GM21526 (cell line): ENCODE data around the gene SPATA31D3.
"Not testable (repeated sequence)": the region's sequence is repeated elsewhere in the genome, so short reads cannot be mapped to it uniquely, and the experiment has no call there.

ENCODE experiments used
- ATAC-seq: cut with Tn5 transposase; IDR thresholded peaks from one replicate; pipeline ENCODE4 v1.9.1; 2021; ENCODE audit warnings: moderate library complexity; ENCODE audit not compliant: unreplicated experiment, low FRiP score

The SPATA31D3 gene

DNA sequence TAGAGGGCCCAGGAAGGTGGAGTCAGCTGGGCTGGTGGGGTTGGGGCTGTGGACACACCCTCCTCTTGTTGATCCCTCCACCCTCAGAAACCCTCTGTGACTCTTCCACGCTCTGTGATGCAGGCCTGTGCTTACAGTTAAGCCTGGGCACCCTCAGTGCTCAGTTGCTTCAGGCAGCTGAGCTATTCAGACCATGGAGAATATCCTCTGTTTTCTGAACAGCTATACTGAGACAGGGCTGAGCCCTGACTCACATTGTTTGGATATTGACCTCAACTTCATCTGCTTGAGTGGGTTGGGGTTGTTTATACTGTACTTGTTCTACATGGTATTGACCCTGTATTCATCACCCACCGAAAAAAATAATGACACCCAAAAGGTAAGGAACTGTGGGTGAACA, at the start of gene SPATA31D3:
Gene SPATA31D3, plus strand, starts transcription at position 108 of the 400 bp plus-strand sequence. Its CDS starts 86 bp downstream, at position 194.
- not testable (repeated sequence) for ATAC-seq

DNA sequence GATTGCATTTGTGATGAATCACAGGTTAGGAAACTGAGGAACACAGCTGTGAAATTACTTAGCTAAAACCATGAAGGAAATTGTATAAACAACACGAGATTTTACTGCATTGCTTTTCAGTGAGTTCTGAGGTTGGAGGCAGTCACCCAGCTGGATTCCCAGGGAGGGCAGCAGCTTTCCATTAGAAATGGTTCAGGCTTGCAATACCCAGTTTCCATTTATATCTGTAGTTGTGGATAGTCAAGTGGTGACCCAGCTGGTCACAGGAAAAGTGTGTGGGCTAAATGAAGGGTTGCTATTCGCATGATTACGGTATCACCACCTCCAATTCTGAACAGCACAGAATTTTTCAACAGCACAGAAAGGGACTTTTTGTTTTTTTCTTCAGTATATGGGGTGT, 49.4 kb upstream of the SPATA31D3 start:
- ATAC-seq, result no peak

DNA sequence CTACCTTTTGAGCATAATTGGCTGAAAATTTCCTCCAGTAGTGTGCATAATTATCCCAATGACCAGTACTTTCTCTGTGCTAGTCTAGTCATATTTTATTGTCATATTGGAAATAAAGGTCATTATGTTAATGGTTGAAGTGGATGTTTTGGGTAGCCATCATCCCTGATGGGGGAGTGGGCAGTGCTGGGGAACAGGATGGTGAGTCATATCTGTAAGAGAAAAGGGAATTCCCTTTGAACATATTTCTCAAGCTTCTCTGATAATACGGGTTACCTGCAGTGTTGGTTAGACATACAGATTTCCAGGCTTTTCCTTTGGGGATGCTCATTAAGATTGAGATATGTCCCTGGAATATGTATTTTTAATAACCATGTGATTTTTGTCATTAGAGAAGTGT, 48.4 kb upstream of the SPATA31D3 start:
- no peak for ATAC-seq

DNA sequence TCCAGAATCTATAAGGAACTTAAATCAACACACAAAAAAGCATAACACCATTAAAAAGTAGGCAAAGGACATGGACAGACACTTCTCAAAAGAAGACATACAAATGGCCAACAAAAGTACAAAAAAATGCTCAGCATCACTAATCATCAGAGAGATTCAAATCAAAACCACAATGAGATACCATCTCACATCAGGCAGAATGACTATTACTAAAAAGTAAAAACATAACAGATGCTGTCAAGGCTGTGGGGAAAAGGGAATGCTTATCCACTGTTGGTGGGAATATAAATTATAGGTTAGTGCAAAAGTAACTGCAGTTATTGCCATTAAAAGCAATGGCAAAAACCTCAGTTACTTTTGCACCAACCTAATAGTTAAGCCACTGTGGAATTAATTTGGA, 47.2 kb upstream of the SPATA31D3 start:
- ATAC-seq, result no peak

DNA sequence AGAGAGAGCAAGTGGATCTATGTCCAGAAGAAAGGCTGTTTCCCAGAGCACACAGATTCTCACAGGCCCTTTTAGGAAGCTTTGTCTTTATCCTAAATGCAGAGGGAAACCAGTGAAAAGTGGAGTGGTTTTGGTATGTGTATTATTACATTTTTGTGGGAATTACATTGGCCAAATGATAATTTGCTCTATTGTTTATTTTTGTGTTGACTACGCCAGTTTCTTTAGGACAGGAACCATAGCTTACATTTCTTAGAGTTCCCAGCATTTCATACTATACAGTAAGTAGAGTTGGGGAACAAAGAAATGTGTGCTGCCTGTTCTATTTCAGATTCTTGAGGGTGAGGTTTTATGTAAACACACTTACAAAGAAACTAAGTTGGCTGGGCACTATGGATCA, 44.4 kb upstream of the SPATA31D3 start:
- no peak for ATAC-seq

DNA sequence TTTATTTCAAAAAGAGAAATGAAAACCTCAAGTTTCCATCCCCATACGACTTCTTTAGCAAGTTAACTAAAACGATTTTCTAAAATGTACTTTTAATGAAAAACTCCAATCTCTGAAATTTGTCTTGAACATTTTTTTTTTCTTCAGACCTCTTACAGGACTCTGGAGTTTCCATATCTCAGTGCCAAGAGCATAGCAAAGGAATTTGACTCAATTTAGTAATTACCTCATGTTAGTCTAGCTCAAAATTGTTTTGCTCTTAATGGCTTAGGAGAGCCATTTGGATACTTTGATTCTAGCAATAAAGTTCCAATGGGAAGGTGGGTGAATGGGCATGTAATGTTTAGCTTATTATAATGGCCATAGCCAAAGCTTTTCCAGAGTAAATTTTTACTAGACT, 41.1 kb upstream of the SPATA31D3 start:
- no peak for ATAC-seq

DNA sequence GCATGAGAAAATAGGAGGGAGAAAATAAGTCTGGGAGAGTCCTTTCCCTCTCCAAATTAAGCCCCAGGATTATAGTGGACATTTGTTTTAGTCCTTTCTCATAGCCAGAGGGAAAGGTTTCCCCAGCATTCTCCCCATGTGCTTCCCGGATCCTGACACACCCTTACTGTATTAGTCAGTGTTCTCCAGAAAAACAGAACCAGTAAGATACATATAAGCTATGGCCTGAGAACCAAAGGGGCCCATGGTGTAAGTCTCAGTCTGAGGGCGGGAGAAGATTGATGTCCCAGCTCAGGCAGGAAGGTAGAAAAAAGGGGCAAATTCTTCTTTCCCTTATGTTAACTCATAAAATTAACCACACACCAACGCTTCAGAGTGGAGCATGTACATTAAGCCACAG, 40.7 kb upstream of the SPATA31D3 start:
- ATAC-seq, result no peak

DNA sequence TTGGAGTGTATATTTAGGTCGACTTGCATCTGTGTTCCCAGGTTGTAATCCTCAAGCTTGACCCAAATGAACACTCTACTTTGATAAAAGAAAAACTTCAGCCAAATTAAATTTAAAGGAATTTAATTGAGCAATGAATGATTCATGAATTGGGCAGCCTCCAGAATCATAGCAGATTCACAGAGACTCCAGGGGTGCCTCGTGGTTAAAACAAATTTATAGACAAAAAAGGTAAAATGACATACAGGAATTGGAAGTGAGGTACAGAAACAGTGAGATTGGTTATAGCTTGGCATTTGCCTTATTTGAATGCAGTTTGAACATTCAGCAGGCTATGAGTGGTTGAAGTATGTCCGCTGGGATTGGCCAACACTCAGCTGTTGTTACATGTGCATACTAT, 36.6 kb upstream of the SPATA31D3 start:
- ATAC-seq, result no peak

DNA sequence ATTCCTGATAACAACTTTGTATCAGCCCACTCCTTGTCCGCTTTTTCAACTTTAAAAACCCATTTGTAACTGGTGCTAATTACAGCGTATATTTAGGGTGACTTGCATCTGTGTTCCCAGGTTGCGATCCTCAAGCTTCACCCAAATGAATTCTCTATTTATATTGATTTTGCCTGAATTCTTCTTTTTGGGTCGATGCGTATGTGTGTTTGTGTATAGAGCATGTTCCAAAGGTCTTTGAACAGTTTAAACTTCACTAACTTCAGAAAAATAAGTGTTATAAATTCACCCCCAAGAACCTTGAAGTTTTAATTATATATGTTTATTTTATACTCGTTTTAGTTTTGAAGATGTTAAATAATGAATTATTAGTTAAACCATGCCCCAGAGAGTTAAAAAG, 31.2 kb upstream of the SPATA31D3 start:
- ATAC-seq, result no peak

DNA sequence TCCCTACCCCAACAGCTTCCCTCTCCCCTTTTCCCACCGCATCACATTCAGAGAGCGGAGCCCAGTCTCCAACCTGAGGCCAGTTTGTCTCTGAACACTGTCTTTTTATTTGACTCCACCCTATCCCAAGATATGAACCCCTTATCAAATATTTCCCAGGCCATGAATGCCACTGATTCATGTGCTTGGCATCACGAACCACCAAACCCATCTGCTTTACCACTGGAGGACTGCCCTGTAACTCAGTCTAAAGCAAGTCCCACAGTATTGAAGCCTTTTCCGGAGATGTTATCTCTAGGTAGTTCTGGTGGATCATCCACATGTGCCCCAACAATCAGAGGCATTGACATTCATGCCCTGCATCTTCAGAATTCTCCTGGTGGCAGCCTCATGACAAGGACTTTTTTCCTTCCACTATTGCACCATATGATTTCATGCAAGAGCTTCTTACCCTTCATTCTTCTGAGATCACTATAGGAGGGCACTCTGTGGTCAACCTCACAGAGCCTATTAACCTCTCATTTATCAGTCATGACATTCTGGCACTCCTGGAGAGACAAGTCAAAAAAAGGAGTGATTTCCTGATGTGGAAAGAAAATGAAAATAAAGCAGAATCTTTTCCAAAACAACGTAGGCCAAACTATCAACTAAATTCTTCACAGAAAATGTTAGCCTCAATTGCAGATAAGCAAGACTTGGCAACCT, 27.3 kb upstream of the SPATA31D3 start:
- ATAC-seq, result no peak

DNA sequence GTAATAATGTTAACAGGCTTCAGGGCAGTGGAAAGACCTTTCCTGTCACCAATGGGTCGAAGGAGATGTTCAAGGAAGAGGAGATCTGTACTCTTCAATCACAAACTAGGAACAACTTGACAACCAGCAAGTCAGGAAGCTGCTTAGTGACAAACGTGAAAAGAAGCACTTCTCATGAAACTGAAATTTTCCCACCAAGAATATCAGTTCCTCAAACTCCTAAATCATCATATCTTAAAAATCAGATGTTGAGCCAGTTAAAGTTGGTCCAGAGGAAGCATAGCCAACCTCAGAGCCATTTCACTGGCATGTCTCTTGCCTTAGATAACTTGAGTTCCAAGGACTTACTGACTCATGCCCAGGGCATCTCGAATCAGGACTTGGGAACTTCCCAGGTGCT, 24.8 kb upstream of the SPATA31D3 start:
- ATAC-seq, result not testable (repeated sequence)

DNA sequence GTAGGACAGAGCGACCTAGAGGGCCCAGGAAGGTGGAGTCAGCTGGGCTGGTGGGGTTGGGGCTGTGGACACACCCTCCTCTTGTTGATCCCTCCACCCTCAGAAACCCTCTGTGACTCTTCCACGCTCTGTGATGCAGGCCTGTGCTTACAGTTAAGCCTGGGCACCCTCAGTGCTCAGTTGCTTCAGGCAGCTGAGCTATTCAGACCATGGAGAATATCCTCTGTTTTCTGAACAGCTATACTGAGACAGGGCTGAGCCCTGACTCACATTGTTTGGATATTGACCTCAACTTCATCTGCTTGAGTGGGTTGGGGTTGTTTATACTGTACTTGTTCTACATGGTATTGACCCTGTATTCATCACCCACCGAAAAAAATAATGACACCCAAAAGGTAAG, 15.0 kb upstream of the SPATA31D3 start, which contains the start of gene SPATA31D4:
Gene SPATA31D4, plus strand, starts transcription at position 124 of the 400 bp plus-strand sequence. Its CDS starts 86 bp downstream, at position 210.
- ATAC-seq, result not testable (repeated sequence)

DNA sequence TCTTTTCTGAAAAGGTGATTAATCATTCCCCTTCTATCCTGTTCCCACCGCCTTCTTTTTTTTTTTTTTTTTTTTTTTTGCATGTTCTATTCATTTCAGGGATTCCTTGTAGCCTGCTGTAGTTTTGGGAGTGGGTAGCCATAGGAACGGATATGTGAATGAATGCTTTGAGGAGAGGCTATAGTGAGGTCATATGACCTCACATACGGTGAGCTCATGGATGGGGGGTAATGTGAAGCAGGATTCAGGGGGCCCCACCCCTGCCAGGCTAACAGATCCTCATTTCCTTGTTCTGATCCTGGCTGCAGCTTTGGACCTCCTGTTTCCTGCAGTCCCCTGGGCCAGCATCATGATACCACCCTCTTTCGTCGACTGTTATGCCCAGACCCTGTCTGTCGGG, 13.2 kb upstream of the SPATA31D3 start:
- ATAC-seq, result not testable (repeated sequence)

DNA sequence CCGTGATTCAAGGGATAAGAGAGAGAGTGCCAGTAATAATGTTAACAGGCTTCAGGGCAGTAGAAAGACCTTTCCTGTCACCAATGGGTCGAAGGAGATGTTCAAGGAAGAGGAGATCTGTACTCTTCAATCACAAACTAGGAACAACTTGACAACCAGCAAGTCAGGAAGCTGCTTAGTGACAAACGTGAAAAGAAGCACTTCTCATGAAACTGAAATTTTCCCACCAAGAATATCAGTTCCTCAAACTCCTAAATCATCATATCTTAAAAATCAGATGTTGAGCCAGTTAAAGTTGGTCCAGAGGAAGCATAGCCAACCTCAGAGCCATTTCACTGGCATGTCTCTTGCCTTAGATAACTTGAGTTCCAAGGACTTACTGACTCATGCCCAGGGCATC, 9.8 kb upstream of the SPATA31D3 start:
- ATAC-seq, result not testable (repeated sequence)

DNA sequence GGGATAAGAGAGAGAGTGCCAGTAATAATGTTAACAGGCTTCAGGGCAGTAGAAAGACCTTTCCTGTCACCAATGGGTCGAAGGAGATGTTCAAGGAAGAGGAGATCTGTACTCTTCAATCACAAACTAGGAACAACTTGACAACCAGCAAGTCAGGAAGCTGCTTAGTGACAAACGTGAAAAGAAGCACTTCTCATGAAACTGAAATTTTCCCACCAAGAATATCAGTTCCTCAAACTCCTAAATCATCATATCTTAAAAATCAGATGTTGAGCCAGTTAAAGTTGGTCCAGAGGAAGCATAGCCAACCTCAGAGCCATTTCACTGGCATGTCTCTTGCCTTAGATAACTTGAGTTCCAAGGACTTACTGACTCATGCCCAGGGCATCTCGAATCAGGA, 5.3 kb downstream of the SPATA31D3 start:
- not testable (repeated sequence) for ATAC-seq

DNA sequence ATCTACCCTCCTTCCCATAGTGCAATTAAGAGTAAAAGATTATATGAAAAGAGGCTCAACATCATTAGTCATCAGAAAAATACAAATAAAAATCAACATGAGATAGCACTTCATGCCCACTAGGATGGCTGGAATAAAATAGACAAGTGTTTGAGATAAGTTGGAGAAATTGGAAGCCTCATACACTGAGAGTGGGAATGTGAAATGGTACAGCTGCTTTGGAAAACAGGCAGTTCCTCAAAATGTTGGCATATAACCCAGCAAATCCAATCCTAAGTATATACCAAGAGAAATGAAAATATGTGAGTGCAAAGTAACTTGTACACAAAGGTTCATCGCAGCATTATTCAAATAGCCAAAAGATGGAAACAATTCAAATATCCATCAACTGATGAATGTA, 9.8 kb downstream of the SPATA31D3 start:
- no peak for ATAC-seq

DNA sequence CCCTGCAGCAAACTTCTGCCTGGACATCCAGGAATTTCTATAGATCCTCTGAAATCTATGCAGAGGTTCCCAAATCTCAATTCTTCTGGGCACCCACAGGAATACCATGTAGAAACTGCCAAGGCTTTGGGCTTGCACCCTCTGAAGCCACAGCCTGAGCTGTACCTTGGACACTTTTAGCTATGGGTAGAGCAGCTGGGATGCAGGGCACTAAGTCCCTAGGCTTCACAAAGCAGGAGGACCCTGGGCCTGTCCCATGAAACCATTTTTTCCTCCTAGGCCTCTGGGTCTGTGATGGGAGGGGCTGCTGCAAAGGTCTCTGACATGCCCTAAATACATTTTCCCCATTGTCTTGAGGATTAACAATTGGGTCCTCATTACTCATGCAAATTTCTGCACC, 12.3 kb downstream of the SPATA31D3 start:
- ATAC-seq, result no peak

DNA sequence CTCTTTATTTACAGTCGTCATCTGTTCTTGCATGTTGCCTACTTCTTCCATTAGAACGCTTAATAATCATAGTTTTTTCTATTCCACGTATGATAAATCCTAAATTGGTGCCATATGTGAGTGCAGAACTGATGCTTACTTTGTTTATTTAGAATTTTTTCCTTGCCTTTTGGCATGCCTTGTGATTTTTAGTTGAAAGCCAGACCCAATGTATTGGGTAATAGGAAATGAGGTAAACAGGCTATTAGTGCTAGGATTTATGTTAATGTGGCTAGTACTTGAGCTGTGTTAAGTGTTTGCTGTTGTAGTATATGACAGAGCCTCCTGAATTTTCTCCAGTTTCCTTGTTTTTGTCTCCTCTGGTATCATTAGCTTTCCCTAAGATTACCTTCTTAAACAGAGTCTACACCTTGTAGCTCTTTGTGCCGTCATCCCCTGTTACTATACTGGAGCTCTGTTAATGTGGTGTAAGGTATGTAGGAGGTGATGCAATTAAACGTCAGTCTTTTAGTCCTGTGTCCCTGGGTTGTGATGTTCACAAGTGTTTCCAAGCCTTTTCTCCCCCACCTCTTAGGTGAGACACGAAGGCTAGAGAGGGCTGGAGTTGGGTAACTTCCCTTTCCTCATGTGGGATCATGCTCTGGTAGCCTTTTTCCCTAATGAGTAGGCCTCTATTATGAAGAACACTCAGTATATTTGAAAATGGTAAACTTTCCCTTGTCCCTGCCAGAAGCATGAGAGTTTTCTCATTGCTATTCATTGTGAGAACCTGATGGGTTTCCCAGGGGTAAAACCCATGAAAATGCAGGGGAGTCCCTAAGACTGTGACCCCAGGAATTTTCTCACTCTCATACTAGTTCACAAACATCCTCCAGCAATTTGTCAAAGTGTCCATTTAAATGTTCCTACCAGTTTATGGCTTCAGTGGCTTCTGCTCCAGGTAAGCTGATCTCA, 21.2 kb downstream of the SPATA31D3 start:
- ATAC-seq, result no peak

DNA sequence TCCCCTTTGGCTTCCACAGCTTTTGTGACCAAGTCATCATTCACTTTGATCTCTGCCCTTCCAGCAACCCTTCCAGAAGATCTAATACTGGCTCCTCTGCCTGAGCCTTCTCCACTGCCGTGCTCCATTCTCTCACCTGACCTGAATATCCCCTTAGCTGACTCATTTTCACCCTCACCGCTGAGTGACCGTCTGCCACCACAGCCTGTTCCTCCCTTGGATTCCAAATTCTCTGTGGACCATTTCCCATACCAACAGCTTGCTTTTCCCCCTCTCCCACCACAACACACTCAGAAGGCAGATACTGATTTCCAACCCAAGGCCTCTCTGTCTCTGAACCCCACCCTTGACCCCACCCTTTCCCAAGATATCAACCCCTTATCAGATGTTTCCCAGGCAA, 24.7 kb downstream of the SPATA31D3 start:
- ATAC-seq, result no peak

DNA sequence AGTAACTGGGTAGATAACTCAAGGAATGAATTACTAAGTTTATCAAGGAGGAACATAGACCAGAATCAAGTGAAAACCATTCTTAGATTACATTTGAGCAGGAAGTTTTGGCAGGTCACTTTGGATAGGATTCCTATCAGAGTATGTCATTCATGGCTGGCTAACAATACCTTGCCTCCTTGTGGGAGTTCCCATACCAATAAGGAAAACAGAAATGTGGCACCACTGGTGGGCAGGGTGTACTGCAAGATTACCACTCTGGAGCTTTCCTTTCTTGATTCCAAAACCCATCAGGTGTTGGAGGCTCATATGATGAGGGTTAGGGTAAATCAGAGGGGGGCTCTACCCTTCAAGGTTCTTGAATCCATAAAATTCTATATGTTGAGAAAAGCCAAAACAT, 26.7 kb downstream of the SPATA31D3 start:
- no peak for ATAC-seq

DNA sequence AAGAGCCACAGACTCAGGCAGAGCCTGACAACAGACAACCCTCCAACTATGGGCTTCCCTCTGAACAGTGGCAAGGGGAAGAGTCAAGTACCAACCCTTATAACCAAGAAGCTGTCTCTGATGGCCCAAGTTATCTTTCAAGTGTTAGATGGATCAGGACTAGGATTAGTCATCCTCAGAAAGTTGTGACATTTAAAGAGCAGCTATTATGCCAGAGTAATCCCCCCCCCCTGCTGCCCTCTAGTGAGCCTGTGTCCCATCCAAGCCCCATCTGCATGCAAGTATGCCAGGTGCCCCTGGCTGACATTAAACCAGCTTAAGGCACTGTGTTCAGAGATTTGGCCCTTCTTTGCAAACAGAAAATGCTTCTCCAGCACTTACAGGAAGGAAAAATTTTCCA, 28.4 kb downstream of the SPATA31D3 start:
- no peak for ATAC-seq

DNA sequence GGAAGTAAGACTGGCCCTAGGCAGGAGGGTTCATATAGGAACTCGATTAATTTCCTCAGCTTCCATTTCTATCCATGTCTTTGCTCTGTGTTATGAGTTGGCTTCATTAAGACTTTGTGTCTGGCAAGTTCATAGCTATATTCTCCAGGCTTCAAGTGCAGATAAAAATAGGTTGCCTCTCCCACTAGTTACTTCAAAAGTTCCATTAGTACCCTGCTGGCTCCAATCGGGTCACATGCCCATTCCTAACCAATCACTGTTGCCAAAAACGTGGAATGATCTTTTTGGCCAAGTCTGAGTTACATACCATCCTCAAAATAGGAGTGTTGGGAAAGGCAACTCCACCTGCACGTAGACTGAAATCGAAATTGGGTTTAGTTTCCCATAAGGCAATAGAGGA, 31.5 kb downstream of the SPATA31D3 start:
- no peak for ATAC-seq
